HepG2 (cell line): Measurements from ENCODE around the gene HIPK2. TPM values are rescaled to one million over a fixed set of nuclear protein-coding genes. Genes with fewer than 3 reads are reported as not detected.
A peak's percentile ranks its signal among the peaks of the same experiment; 100 is the strongest.

ENCODE experiments used
- ATAC-seq: fragments of 200-7000 bp; cut with Tn5 transposase; 3 replicates; pipeline ENCODE4 v1.9.1; 2020; ENCODE audit warnings: mild to moderate bottlenecking, moderate library complexity
- BruUV-seq: library from RNA; stranded (reverse); fragments of 400-500 nt; replicated peaks from 2 replicates; lab custom pipeline; 2021; lab: Mats Ljungman, UMichigan
- CTCF ChIA-PET: fragments of 300-600 bp; formaldehyde crosslinking; extraction: SDS; loops from one replicate; lab custom pipeline; 2021; ENCODE audit warnings: low total read pairs, inconsistent platforms, low intra/inter-chr PET ratio; lab: Yijun Ruan, JAX
- POLR2A ChIA-PET: fragments of 350-600 bp; sonication (Branson Sonifier 250); formaldehyde crosslinking; loops from one replicate; lab custom pipeline; 2020; ENCODE audit warnings: antibody characterized with exemption, inconsistent platforms; lab: Yijun Ruan, JAX
- DNase-seq: peaks from one replicate; pipeline ENCODE4 v3.0.0-alpha.2; 2015; ENCODE audit warnings: low spot score
- FAIRE-seq: peaks from 3 replicates; lab custom pipeline; 2011; peaks lifted over from hg19 to GRCh38; lab: Jason Lieb, UNC
- H2AFZ ChIP-seq: one replicate; pipeline ENCODE4 v1.6.1; 2011; ENCODE audit warnings: low read length, inconsistent platforms
- H3K27ac ChIP-seq: fragments of 300-600 bp; 3 replicates; pipeline ENCODE4 v1.8.0; 2011; ENCODE audit warnings: mixed run types, mild to moderate bottlenecking, mixed read lengths, low read length, inconsistent platforms; ENCODE audit not compliant: insufficient read depth; ENCODE audit errors: extremely low read length
- H3K27me3 ChIP-seq, 2 experiments: fragments of 200-600 bp in 1 of 2; 2 replicates in 1 of 2; 3 replicates in 1 of 2; pipeline versions ENCODE4 v1.6.0 to v1.8.0; 2011; ENCODE audit warnings: low read length in 2 of 2, mild to moderate bottlenecking in 2 of 2, moderate library complexity in 2 of 2, inconsistent platforms in 1 of 2; ENCODE audit not compliant: insufficient read depth in 2 of 2, control insufficient read depth in 1 of 2
- H3K36me3 ChIP-seq, 2 experiments: fragments of 200-600 bp in 1 of 2; replicated peaks in 1 of 2; 2 replicates in 1 of 2; 3 replicates in 1 of 2; pipeline versions ENCODE4 v1.5.1 to v1.8.0; 2011; ENCODE audit warnings: low read length in 2 of 2, inconsistent platforms in 1 of 2; ENCODE audit not compliant: insufficient read depth in 2 of 2, control insufficient read depth in 1 of 2
- H3K4me1 ChIP-seq: 2 replicates; pipeline ENCODE4 v1.5.1; 2012; ENCODE audit warnings: low read length, inconsistent platforms; ENCODE audit not compliant: insufficient read depth
- H3K4me2 ChIP-seq: 2 replicates; pipeline ENCODE4 v1.6.0; 2011; ENCODE audit warnings: low read depth, low read length, inconsistent platforms
- H3K4me3 ChIP-seq, 3 experiments: fragments of 200-600 bp in 1 of 3; sonication (generic), shearing (Covaris generic) in 1 of 3; replicated peaks in 1 of 3; 2 replicates each; pipeline ENCODE4 v1.5.1; 2011 to 2016; ENCODE audit warnings: low read length in 3 of 3, inconsistent platforms in 2 of 3, low read depth in 2 of 3, mild to moderate bottlenecking in 2 of 3, control low read depth in 1 of 3, mixed read lengths in 1 of 3; ENCODE audit not compliant: insufficient read depth in 1 of 3
- H3K79me2 ChIP-seq: one replicate; pipeline ENCODE4 v1.6.1; 2011; ENCODE audit warnings: low read length, inconsistent platforms; ENCODE audit not compliant: insufficient read depth
- H3K9ac ChIP-seq: 2 replicates; pipeline ENCODE4 v1.6.0; 2011; ENCODE audit warnings: mild to moderate bottlenecking, low read depth, low read length, inconsistent platforms; ENCODE audit not compliant: insufficient read depth
- H3K9me3 ChIP-seq: 2 replicates; pipeline ENCODE4 v1.5.1; 2012; ENCODE audit warnings: mild to moderate bottlenecking, low read length
- H4K20me1 ChIP-seq: 2 replicates; pipeline ENCODE4 v1.6.0; 2011; ENCODE audit warnings: inconsistent platforms, mild to moderate bottlenecking, low read length, moderate library complexity; ENCODE audit not compliant: insufficient read depth
- ADNP ChIP-seq: sonication (generic); formaldehyde crosslinking; IDR thresholded peaks from 2 replicates; pipeline ENCODE4 v1.4.0; 2020; ENCODE audit warnings: missing genetic modification reagents
- FOXP4 ChIP-seq: sonication (generic); formaldehyde crosslinking; IDR thresholded peaks from 2 replicates; pipeline ENCODE4 v1.4.0; 2020; ENCODE audit warnings: missing genetic modification reagents
- THYN1 ChIP-seq: sonication (generic); formaldehyde crosslinking; IDR thresholded peaks from 2 replicates; pipeline ENCODE4 v1.8.1; 2023; ENCODE audit warnings: low read depth, mild to moderate bottlenecking, moderate library complexity, missing genetic modification reagents, borderline replicate concordance
- YY1 ChIP-seq: IDR thresholded peaks from 2 replicates; pipeline ENCODE4 v1.6.1; 2011; ENCODE audit warnings: low read length, low read depth, moderate library complexity, mild to moderate bottlenecking; ENCODE audit not compliant: insufficient read depth, insufficient replicate concordance
- ZBTB38 ChIP-seq: sonication (generic); formaldehyde crosslinking; IDR thresholded peaks from 2 replicates; pipeline ENCODE4 v1.5.1; 2020; ENCODE audit warnings: mild to moderate bottlenecking, missing genetic modification reagents
- ZNF350 ChIP-seq: sonication (generic); formaldehyde crosslinking; IDR thresholded peaks from 2 replicates; pipeline ENCODE4 v1.4.0; 2020; ENCODE audit warnings: mild to moderate bottlenecking, low read depth, missing genetic modification reagents, borderline replicate concordance
- ZNF580 ChIP-seq: IDR thresholded peaks from 2 replicates; pipeline ENCODE4 v1.6.1; 2016; ENCODE audit warnings: low read depth, borderline replicate concordance
- WGBS: methylation state at CpG from one replicate; pipeline ENCODE4 v1.1.6; 2017; ENCODE audit warnings: low lambda C conversion rate; 5-methylcytosine and 5-hydroxymethylcytosine counted together
- in situ Hi-C: cut with HindIII; loops from 2 replicates; pipeline ENCODE4 v1.10.0; 2017; ENCODE audit warnings: low pct_unique_long_range_greater_than_20kb; ENCODE audit not compliant: extremely low pct_ligation_motif_present
- intact Hi-C: fragments of 100-400 bp; cut with micrococcal nuclease; formaldehyde crosslinking; loops from one replicate; pipeline ENCODE4 v1.10.0; 2022; ENCODE audit not compliant: unreplicated experiment
- polyA plus RNA-seq, 8 experiments: library from polyadenylated mRNA; depleted of rRNA in 3 of 8; stranded (reverse) in 7 of 8; unstranded in 1 of 8; fragments of >200 nt; fragmentation: Illumina TruSeq in 4 of 8; extraction: Trizol in 4 of 8; gene quantifications; 2 replicates each; pipeline versions ENCODE4 v1.2.1 to v1.2.3, GENCODE V29; 2011 to 2016; ENCODE audit warnings: low read depth in 4 of 8, missing spikeins in 1 of 8, mixed read lengths in 1 of 8; ENCODE audit not compliant: insufficient read depth in 1 of 8
- total RNA-seq, 5 experiments: library from RNA; depleted of rRNA; stranded (reverse); fragments of >200 nt; fragmentation: Illumina TruSeq; extraction: Trizol; gene quantifications; 2 replicates each; pipeline ENCODE4 v1.2.3, GENCODE V29; 2016; ENCODE audit warnings: low read depth in 1 of 5

The HIPK2 gene
- total and polyA plus RNA-seq, 2 of the 13 experiments (the other 11 are each of a cell fraction or from before 2014, with no cell fraction given): 14.4 to 20.2 TPM

- Histone ChIP-seq H4K20me1 (no peaks in the 10 kb centered on the region), H3K27ac (no peak overlapping the region), H3K36me3 (peaks cover 30 to 58% of the 10 kb centered on the region in 2 experiments), H3K79me2 (peaks cover 43% of the 10 kb centered on the region), H3K27me3 (no peaks in the 10 kb centered on the region), H3K4me3 (no peak overlapping the region), H3K9ac (no peak overlapping the region), H2AFZ (no peak overlapping the region), H3K4me2 (no peak overlapping the region), H3K4me1 (peaks cover 33% of the 10 kb centered on the region), H3K9me3 (no peaks in the 10 kb centered on the region)
- ChIA-PET CTCF (no interaction called here), POLR2A (no interaction called here)
- in situ Hi-C loops (no loop called here), intact Hi-C loops (no loop called here)
- WGBS: 97% methylated on average over 35 of the region's 39 CpGs
- no peak for FAIRE-seq
- DNase-seq: no peak
- no peak for ATAC-seq
- BruUV-seq: TSS peak; percentile 51
- TF ChIP-seq THYN1 (CRISPR knock-in tag): no peak
- no peak for TF ChIP-seq ADNP
- no peak for TF ChIP-seq YY1
- no peak for TF ChIP-seq ZNF580 (CRISPR knock-in tag)
- TF ChIP-seq ZBTB38 (CRISPR knock-in tag): no peak
- TF ChIP-seq FOXP4 (CRISPR knock-in tag): no peak
- no peak for TF ChIP-seq ZNF350 (CRISPR knock-in tag)
Measured at GRCh38 chr7:139716156-139716942, 61.4 kb downstream of the HIPK2 start.
